GM13976 (cell line): ENCODE measurements around the gene ISG15.
A peak's percentile ranks its signal among the peaks of the same experiment; 100 is the strongest.

Source experiments
- DNase-seq: peaks from one replicate; pipeline ENCODE4 v3.0.0; 2012; ENCODE audit warnings: low spot score
- CTCF ChIP-seq: IDR thresholded peaks from 2 replicates; pipeline ENCODE4 v1.5.1; 2012; ENCODE audit warnings: borderline replicate concordance, mild to moderate bottlenecking; ENCODE audit not compliant: insufficient read depth; ENCODE audit errors: extremely low read depth, missing control alignments, control extremely low read depth
- in situ Hi-C: fragments of 300-500 bp; cut with MboI; formaldehyde crosslinking; loops from one replicate; pipeline ENCODE4 v1.12.0; 2022; ENCODE audit warnings: low sequenced_read_pairs, mixed read lengths, inconsistent platforms; ENCODE audit not compliant: unreplicated experiment

ISG15 gene

GRCh38 chr1:1049318-1050165 is 36.2 kb downstream of the ISG15 start:
- TF ChIP-seq CTCF, result no peak
- in situ Hi-C loops, result no loop called here
- DNase-seq, result no peak

GRCh38 chr1:1050577-1051052 is 37.3 kb downstream of the ISG15 start:
- in situ Hi-C loops, result no loop called here
- DNase-seq, result peak; percentile 78
- no peak for TF ChIP-seq CTCF

- in situ Hi-C loops, result no loop called here
- no peak for TF ChIP-seq CTCF
- no peak for DNase-seq
Observed at GRCh38 chr1:1051127-1051810, 38.0 kb downstream of the ISG15 start.

- in situ Hi-C loops, result no loop called here
- DNase-seq, result no peak
- no peak for TF ChIP-seq CTCF
Observed at GRCh38 chr1:1052003-1052840, 38.9 kb downstream of the ISG15 start.

GRCh38 chr1:1053022-1053421 is 39.7 kb downstream of the ISG15 start:
- in situ Hi-C loops, result no loop called here
- DNase-seq, result no peak
- no peak for TF ChIP-seq CTCF

GRCh38 chr1:1053682-1054081 is 40.4 kb downstream of the ISG15 start:
- TF ChIP-seq CTCF, result no peak
- DNase-seq, result no peak
- in situ Hi-C loops, result no loop called here
